GM18502 (cell line): Measurements from ENCODE around the gene VWA8.
"Not testable (repeated sequence)": the region's sequence is repeated elsewhere in the genome, so short reads cannot be mapped to it uniquely, and the experiment has no call there.

Source experiments
- ATAC-seq: cut with Tn5 transposase; IDR thresholded peaks from one replicate; pipeline ENCODE4 v1.9.1; 2021; ENCODE audit warnings: mild to moderate bottlenecking; ENCODE audit not compliant: unreplicated experiment, poor library complexity

The VWA8 gene

DNA sequence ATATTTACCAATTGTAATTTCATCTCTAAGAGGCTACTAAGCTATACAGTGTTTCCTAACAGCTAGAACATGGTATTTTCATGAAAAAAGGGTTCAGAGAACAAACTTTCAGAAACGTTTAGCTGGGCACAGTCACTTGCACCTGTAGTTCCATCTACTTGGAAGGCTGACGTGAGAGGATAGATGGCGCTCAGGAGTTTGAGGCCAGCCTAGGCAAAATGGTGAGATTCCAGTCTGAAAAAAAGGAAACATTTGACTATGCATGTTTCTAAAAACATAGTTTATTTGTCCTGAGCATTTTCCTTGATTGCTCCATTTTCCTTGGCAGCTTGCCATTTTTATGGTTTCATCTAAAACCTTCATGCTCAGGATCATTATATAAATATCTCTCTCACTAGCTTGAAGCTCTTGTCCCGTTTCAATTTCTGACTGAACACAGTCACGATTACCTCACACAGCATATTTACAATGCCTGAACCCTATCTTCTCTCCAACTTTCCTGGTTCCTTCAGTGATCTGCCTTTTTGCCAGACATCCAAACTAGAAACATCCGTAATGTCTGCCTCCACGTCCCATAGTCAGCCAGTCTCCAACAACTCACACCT, 302.8 kb downstream of the VWA8 start:
- no peak for ATAC-seq

DNA sequence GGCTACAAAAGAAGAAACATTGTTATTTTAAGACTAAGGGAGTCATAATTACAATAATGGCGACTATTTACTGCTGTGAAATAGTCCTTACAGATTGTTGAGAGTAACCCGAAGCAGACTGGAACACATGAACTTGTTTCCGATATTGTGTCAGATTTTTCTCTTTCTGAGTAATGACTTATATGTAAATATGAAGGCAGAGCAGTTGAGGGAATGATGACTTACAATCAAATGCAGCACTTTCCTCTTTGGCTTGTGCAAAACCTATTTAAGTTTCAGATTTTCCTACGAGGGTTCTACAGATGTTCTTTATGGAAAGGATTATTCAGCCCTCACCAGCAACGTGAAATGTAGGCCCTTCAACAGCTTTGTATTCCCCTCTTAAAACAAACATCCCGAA, 304.9 kb downstream of the VWA8 start:
- ATAC-seq, result no peak

DNA sequence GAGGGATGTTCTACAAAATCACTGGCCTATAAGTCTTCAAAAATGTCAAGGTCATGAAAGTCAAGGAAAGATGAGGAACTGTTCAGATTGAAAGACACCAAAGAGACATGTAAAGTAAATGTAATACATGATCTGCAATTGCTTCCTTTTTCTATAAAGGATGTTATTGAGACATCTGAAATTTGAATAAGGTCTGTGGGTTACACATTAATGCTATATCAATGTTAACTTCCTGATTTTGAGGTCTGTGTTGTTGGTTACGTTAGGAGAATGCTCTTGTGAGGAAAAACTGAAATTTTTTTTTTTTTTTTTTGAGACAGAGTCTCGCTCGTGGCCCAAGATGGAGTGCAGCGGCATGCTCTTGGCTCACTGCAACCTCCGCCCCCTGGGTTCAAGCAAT, 306.1 kb downstream of the VWA8 start:
- ATAC-seq, result no peak

DNA sequence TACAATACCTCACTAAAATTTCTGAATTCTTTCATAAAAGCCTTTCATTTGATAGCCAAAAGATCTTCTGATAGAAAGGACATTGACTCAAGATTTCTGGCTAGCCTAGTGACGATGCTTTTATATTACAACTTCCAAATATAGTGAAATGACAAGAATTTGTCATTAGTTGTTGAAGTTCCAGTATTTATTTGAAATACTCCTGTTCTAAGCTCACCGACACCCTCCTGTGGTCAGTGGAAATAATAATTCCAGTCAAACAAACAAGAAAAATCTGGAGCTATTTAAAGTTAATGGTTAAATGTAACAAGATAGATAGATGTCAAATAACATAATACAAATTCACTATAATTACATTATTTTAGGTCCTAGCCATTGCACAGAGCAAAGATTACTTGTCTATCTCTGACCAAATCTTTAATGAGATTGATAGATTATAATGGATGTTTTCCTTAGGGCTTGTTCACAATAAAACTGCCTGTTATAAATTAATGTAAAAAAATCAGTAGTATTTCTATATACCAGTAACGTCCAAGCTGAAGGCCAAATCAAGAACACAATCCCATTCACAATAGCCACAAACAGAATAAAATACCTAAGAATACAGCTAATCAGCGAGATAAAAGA, 308.1 kb downstream of the VWA8 start:
- no peak for ATAC-seq

DNA sequence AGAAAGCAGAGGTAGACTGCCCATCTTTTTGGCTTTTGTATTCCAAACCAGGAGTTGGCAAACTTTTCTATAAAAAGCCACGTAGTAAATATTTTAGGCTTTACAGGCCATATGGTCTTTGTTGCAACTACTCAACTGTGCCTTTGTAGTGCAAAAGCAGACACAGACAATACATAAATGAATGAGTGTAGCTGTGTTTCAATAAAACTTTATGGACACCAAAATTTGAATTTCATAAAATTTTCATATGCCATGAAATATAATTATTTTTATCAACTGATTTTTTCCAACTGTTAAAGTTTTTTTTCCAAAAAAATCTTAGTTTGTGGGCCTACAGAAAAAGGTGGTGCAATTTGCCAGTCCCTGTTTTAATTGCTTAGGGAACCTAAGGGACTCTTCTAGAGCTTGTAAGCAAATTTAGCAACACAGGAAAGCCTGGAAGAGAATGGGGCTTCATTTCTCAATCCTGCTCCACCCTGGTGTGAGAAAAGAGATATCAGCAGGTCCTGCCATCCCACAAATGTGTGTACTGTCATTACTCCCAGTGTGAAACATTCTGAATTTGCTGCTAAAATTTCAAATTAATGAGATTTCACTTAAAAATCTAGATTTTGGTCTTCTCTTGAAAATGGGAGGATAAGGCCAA, 309.4 kb downstream of the VWA8 start:
- no peak for ATAC-seq

DNA sequence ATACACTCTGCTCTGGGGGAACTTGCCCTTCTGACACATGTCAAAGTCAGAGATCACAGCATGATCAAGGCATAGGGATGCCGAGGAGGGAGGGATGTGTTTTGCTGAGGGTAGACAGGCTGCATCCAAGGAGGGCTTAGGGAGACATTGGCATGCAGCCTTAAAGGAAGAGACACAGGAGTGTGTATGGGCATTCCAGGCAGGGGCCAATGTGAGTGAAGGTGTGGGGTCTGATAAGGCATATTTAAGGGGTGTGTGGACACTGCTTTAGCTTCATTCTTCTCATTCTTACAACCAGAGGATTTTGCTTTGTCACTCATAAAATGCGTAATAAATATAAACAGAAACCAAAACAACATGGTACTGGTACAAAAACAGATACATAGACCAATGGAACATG, 310.2 kb downstream of the VWA8 start:
- no peak for ATAC-seq

DNA sequence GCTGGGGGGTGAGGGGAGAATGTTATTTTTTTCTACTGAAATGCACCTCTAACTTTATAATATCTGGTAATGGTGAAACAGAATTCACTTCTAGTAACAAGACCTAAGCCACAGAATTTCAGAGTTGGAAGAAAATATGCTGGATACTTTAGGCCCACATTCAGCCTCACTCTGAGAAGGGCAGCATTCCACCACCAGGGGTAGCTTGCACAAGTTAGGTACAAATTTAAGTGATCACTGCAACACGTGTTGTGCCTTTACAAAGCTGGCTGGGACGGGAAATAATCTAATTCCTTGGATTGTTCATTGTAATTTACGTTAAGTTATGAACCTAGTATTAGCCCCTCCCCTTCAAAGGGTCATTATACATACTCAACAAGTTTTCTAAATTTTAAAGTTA, 311.2 kb downstream of the VWA8 start:
- ATAC-seq, result no peak

DNA sequence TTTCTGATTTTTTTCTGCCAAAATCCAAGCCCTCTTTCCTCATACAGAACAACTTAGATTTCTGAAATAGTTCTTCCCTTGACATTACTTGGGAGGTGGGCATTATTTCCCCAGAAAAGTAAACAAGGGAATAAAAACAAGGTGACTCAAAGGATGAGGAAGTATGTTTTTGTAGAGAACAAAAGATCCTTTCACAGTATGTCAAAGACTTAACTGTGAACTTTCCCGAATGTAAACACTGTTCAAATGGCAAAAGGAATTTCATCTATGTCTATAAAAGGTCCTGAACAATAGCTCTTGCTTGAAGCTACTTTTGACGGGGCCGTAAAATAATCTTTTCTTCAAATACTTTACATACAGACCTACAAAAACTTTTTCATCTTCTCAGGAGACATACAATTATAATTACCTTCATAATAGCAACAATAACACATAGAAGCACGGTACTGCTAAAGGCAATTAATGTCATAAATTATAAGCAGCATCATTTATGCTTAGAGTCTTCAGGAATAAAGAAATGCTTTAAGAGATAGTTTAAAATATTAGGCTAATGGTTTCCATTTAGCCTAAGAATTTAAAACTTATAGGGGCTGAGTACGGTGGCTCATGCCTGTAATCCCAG, 312.5 kb downstream of the VWA8 start:
- ATAC-seq, result no peak

DNA sequence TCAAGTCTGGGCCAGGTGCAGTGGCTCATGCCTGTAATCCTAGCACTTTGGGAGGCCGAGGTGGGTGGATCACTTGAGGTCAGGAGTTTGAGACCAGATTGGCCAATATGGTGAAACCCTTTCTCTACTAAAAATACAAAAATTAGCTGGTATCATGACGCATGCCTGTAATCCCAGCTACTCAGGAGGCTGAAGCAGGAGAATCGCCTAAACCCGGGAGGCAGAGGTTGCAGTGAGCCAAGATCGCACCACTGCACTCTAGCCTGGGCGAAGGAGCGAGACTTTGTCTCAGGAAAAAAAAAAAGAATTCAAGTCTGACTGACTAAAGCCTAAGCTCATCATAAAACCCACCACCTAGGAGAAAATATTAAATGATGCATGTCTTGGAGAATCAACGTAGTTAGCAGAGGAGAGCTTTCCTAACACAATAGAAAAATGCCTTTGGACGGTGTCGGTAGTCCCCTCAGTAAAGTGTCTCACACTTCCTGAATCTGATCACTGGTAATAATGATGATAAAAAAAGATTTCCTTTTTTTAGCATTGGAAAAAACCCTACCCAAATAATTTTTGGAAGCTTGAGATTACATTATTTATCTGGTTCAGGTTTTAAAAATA, 313.1 kb downstream of the VWA8 start:
- not testable (repeated sequence) for ATAC-seq

DNA sequence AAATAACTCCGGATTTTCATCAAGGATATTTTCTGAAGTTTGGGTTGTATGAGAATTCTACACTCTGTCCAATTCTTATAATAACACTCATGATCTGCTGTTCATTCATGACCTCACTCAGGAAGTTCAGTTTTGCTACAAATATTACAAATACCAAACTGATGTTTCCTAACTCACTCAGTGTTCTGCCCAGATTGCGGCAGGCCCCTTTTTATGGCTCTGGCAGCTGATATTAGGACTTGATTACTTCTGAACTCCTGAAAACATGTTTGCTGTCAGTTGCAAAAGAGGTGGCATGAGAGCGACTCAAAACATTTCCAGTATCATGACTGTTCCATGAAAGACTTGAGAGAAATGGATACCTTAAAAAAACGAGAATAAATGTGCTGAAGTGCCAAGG, 315.6 kb downstream of the VWA8 start:
- no peak for ATAC-seq

DNA sequence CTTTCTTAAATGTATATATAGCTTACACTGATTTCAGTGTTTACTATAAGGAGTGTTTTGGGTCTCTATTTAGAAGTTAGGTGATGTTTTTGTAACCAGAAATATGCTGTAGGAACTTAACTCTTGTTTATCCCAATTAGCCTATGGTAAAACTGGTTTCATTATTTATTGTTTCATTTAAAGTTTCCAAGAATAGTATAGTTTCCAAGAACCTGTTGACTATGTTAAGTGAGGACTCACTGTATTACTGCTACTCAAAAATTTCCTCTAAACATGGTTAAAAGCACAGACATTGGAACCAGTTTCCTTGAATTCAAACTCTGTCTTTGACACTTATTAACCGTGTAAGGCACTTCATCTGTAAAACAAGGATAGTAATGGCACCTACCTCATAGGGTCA, 316.2 kb downstream of the VWA8 start:
- no peak for ATAC-seq

DNA sequence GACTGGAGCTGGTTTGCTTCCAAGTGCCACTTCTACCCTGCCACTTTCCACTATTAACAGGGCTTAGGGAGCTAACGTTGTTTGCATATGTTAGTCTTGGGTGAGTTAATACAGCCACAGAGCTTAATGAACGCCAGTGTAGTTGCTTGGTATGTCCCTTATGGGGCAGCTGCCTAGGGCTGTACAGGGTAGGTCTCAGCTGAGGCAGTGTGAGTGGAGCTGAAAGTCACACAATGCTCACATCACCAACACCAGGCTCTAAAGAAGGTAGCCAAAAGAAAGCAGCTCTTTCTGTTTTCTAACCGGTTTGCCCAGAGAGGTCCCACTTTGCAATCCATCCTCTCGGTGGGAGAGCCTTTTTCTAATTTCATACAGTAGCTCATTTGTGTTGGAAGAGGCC, 317.4 kb downstream of the VWA8 start:
- ATAC-seq, result no peak

DNA sequence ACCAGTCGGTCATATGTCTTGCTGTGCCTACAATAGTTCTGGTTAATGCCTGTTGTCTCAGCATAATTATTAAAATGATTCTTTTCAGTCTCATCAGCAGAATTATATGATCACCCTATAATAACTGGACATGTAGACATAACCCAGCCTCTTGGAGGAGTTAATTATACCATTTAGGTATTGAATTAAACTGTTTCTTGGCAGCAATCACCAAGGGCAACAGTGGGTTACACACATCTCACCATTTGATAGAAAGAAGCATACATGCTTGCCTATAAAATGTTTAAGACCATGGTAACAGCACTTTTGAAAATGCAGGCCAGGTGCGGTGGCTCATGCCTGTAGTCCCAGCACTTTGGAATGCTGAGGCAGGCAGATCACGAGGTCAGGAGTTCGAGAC, 318.9 kb downstream of the VWA8 start:
- no peak for ATAC-seq

DNA sequence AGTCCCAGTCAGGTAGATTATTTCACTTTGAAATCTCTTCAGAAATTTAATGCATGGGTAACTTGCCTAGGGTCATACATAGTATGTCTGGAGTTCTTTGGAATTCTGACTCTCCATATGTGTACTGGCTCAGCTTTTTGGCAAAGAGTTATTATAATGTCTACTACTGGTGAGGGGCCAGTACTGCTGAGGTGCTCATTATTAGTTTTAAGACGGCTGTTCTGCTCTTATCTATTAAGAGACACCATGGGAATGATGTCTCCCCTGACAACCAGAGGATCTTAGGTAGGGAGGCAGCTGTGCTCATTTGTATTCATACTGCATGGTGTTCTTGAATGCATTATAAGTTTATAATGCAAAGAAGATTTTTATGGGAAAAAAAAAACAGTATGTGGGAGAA, 319.5 kb downstream of the VWA8 start:
- no peak for ATAC-seq

DNA sequence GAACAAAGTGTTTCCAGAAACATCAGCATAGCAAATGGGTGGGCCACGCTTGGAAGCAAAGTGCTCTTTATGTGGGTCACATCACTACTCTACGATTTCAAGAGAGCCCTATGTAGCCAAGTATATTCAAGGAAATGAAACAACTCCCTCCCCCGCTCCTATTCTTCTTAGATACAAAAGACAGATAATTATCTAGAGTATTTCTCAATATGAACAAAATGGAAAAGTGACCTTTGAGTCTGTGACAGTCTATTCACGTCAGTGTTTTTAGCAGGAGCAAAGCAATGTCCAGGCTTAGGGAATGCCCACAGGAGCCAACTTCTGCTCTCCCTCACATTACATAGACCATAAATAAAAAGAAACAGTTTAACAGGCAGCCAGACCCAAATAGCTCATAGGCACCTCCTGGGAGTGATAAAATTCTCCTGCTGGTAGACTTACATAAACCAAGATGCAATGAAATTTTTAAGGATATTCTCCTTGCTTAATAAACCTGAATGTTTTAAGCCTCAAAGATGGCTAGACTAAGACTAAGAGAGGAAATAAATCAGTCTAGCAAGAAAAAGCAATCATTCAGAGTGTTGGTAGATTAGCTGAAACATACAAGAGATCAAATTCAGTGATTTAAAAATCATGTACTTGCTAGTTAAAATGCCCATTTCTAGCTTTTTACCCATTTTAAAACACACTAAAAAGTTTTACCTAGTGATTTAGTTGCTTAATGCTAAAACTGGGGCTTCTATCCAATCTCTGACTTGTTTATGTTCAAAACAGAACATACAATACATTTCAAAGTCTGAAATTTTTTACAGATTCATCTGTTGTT, 320.7 kb downstream of the VWA8 start:
- no peak for ATAC-seq

DNA sequence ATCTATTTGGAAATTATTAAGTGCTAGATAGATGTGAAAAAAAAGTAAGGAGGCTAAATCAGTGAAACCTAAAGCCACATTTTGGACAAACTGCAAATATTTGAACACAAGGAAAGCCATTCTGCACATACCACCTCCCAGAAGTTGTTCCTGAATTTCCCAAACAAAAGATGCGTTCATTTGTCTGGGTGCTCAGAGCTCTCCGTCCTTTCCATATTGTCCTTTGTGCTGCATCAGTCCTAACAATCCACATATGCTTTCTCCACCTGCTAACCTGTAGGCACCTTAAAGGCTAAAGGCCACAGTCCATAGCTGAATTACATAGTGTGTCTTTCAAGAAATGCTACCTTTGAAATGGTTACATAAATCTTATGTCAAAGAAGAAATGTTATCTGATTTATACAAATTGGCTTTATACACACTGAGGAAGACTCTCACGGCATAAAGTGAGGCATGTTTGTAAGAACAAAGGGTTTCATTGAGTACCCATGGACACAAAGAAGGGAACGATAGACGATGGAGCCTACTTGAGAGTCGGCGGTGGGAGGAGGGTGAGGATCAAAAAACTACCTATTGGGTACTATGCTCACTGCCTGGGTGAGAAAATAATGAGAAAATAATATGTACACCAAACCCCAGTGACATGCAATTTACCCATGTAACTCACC, 321.5 kb downstream of the VWA8 start:
- ATAC-seq, result no peak

DNA sequence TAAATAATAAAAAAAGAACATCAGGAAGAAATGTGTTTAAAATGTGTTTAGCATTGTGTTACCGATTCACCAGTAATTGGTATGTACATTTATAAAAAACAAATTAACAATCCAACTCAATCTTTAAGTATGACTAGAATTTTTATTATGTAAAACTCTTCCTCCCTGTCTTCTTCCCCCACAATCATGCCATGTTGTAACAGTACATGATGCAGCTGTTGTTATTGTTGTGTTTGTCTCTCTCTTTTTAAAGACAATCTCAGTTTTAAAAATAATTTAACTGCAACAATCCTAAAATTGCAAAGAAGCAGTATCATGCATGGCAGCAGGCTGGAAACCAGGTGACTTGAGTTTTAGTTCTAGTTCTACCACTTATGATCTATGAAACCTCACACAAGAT, 323.3 kb downstream of the VWA8 start:
- no peak for ATAC-seq

DNA sequence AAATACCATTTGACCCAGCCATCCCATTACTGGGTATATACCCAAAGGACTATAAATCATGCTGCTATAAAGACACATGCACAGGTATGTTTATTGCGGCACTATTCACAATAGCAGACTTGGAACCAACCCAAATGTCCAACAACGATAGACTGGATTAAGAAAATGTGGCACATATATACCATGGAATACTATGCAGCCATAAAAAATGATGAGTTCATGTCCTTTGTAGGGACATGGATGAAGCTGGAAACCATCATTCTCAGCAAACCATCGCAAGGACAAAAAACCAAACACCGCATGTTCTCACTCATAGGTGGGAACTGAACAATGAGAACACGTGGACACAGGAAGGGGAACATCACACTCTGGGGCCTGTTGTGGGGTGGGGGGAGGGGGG, 323.9 kb downstream of the VWA8 start:
- ATAC-seq, result not testable (repeated sequence)

DNA sequence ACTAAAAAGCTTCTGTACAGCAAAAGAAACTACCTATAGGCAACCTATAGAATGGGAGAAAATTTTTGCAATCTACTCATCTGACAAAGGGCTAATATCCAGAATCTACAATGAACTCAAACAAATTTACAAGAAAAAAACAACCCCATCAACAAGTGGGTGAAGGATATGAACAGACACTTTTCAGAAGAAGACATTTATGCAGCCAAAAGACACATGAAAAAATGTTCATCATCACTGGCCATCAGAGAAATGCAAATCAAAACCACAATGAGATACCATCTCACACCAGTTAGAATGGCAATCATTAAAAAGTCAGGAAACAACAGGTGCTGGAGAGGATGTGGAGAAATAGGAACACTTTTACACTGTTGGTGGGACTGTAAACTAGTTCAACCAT, 324.3 kb downstream of the VWA8 start:
- not testable (repeated sequence) for ATAC-seq

DNA sequence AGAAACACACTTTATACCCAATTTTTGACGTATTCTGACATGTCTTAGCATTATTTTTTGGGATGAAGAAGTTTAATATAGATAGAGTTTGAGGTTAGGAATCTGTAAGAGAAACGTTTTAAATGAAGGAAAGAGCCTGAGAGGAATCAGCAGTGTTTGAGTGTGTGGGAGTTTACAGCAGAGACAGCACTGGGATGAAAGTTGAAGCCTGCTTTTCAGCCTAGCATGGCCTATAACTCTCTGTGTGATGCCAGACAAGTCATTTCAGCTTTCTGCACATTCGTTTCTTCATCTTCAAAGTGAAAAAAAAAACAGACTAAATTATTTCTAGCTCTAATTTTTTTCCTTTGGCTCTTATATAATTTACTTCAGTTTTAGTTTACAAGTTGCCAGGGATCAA, 326.5 kb downstream of the VWA8 start:
- no peak for ATAC-seq
